HCT116 (cell line): ENCODE measurements around the gene CNTN4.

Experiments used
- CEBPB ChIP-seq: IDR thresholded peaks from 2 replicates; pipeline ENCODE4 v1.6.1; 2012; ENCODE audit warnings: low read depth
- CTCF ChIP-seq, 3 experiments: fragments of 200-600 bp in 1 of 3; sonication (generic) in 1 of 3; IDR thresholded peaks in 2 of 3; conservative IDR thresholded peaks in 1 of 3; 2 replicates each; pipeline ENCODE4 v1.5.1; 2012 to 2017; ENCODE audit warnings: low read depth in 2 of 3, low read length in 2 of 3, antibody characterized with exemption in 1 of 3, borderline replicate concordance in 1 of 3, control low read depth in 1 of 3, mild to moderate bottlenecking in 1 of 3, mixed read lengths in 1 of 3, mixed run types in 1 of 3, moderate library complexity in 1 of 3; ENCODE audit not compliant: insufficient read depth in 1 of 3
- EZH2 ChIP-seq: fragments of 200-600 bp; sonication (generic); IDR thresholded peaks from 2 replicates; pipeline ENCODE4 v1.6.1; 2017; ENCODE audit warnings: antibody characterized with exemption, mixed run types
- POLR2A ChIP-seq: IDR thresholded peaks from 2 replicates; pipeline ENCODE4 v1.7.0; 2011; ENCODE audit warnings: borderline replicate concordance; ENCODE audit not compliant: insufficient read depth, insufficient read length; ENCODE audit errors: extremely low read depth
- POLR2AphosphoS5 ChIP-seq: IDR thresholded peaks from 2 replicates; pipeline ENCODE4 v1.6.1; 2011; ENCODE audit warnings: mild to moderate bottlenecking, low read depth, low read length, moderate library complexity
- REST ChIP-seq: IDR thresholded peaks from 2 replicates; pipeline ENCODE4 v1.6.1; 2012; ENCODE audit warnings: low read depth
- SP1 ChIP-seq: IDR thresholded peaks from 2 replicates; pipeline ENCODE4 v1.6.1; 2012; ENCODE audit warnings: low read depth
- SRF ChIP-seq: IDR thresholded peaks from 2 replicates; pipeline ENCODE4 v1.6.1; 2012; ENCODE audit warnings: low read depth

GRCh38 chr3:2947536-2947935 is 848.9 kb downstream of the CNTN4 start:
- TF ChIP-seq CTCF (IDR thresholded peaks at IDR 0.05 in 2 of 3, conservative IDR thresholded peaks at IDR 0.05 in 1 of 3; ENCODE audit: borderline replicate concordance in 1 of 3, insufficient read depth in 1 of 3, low read depth in 2 of 3, low read length in 2 of 3): no peak
- no peak for TF ChIP-seq SP1
- no peak for TF ChIP-seq POLR2A
- TF ChIP-seq POLR2AphosphoS5: no peak
- TF ChIP-seq REST: no peak
- TF ChIP-seq EZH2: no peak
- no peak for TF ChIP-seq SRF
- TF ChIP-seq CEBPB: no peak
